NCI-H2171 (cell line): Measurements from ENCODE around the gene ZNF624.
A peak's percentile ranks its signal among the peaks of the same experiment; 100 is the strongest.
"Not testable (repeated sequence)": the region's sequence is repeated elsewhere in the genome, so short reads cannot be mapped to it uniquely, and the experiment has no call there.

Experiments used
- DNase-seq: peaks from one replicate; lab custom pipeline; 2025; lab: John Stamatoyannopoulos, UW

Gene ZNF624

DNA sequence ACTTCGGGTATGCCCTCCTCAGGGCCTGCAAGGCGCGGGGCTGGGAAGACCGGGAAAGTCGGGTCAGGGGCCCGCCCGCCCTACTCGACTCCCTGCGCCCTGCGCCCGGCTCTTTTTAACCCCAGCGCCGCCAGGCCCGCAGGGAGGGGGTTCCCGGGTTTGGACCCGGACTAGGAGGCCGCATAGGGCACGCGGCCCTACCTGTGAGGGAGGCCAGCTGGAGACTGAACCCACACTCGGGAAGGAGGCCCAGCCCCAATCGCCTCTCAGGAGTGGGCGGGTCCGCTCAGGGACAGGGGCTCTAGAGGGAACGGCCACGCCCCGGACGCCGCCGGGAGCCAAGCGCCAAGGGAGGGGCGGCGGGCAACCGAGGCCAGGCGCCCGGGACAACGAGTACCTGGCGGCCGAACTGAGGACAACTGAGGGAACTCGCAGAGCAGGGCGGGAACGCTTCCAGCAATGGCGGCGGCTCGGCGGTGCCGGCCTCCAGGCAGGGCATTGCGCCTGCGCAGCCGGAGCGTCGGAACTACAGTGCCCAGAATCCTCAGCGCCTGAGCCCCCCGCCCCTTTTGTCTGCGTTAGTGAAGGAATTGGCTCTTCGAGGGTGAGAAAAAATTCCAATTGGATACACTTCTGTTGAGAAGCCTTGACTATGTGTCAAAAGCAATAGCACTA, at the start of gene ZNF624:
Gene ZNF624, minus strand, starts transcription at position 484 of the 675 bp plus-strand sequence.
- DNase-seq, result peak; percentile 94

DNA sequence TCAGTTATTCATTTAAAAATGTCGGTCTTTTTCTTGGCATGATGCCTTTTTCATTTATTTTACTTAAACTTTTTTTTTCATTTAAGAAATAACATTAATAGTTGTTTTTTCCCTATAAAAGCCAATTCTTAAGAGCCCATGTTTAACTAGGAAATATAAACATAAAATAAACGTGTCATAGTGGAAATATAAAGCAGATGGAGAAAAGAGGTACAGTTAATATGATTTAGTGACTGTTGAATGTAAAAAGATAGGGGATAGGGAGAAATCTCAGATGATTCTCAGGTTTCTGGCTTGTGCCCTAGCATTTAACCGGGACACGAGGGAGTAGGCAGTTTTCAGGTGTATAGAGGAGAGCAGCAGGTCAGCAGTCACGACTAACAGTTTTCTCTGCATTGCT, 44.0 kb upstream of the ZNF624 start:
- not testable (repeated sequence) for DNase-seq

DNA sequence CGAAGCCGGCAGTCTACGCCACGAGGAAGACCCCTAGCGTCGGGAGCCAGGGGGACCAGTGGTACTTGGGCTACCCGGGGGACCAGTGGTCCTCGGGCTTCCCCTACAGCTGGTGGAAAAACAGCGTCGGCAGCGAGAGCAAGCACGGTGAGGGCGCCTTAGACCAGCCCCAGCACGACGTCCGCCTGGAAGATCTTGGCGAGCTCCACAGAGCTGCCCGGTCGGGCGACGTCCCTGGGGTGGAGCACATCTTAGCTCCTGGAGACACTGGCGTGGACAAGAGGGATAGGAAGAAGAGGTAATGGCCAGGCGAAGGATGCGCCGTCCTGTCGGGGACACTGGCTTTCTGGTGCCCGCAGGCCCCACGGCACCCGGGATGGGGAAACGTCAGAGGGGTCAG, 36.8 kb upstream of the ZNF624 start:
- not testable (repeated sequence) for DNase-seq

GRCh38 chr17:16689731-16690281, 36.2 kb upstream of the ZNF624 start, which contains the start of gene CCDC144A:
Gene CCDC144A (plus strand): TSS chr17:16690241. CDS start chr17:16690401, 160 bp downstream.
- DNase-seq, result not testable (repeated sequence)

GRCh38 chr17:16687151-16687550, 33.5 kb upstream of the ZNF624 start:
- DNase-seq, result not testable (repeated sequence)

GRCh38 chr17:16686019-16686418, 32.4 kb upstream of the ZNF624 start:
- not testable (repeated sequence) for DNase-seq

- not testable (repeated sequence) for DNase-seq
These were observed 29.9 kb upstream of the ZNF624 start for GRCh38 chr17:16683290-16684138.

DNA sequence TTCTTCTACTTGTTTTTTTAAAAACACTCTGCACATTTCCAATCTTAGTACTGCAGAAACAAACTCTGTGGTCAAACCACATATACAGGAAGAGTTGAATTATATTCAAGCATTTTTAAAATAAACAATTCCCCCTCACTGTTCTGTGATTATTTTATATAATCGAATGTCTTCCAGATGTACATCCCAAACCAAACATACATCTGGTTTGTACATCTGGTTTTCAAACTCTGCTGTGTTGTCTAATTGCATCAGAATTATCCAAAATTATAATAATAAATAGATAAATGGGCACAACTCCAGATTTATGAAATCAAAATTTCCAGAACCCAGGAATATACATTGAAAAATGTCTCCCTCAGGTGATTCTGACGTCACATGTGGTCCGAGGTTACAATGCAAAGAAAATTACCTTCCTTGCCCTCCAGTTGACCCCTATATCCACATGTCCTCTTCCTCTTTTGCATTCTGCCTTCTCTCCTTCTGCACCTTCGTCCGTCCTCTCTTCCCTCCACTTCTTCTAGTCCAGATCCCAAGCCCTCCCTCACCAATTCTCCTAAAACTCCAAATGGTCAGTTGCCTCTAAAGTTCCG, 23.1 kb upstream of the ZNF624 start:
- DNase-seq, result no peak

- DNase-seq, result not testable (repeated sequence)
These were observed 13.4 kb upstream of the ZNF624 start for GRCh38 chr17:16666907-16667636.

GRCh38 chr17:16666553-16666906, 12.9 kb upstream of the ZNF624 start:
- not testable (repeated sequence) for DNase-seq

DNA sequence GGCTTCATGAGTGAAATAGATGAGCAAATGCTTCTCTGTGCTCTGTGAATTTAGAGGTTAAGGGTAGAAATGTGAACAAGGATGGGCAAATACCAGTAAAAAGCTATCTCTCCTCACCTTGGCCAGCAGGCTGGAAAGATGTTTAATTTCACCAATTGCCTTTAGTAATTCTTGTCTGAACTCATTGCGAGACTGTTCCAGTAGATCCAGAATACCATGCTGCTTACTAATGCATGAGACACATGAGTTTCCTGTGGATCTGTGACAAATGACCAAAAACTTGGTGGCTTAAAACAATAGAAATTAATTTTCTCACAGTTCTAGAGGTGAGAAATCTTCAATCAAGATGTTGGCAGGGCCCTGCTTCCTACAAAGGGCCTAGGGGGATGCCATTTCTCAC, 9.3 kb upstream of the ZNF624 start:
- no peak for DNase-seq

DNA sequence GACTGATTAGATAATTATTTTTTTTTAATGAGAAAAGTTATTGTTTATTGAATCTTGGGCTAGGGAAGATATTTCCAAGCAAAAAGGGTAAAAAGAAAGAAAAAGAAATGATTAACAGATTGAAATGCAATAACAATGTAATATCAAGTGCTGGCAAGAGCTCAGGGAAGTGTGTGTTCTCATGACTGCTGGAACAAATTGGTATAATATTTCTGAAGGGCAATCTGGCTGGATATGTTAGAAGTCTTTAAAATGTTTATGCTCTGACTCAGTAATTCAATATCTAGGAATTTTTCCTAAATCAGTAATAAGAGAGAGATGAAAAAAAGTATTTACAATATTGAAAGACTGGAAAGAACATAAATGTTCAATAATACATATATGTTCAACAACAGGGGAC, 7.6 kb upstream of the ZNF624 start:
- DNase-seq, result no peak

GRCh38 chr17:16652847-16653366, 743 bp downstream of the ZNF624 start:
- no peak for DNase-seq

DNA sequence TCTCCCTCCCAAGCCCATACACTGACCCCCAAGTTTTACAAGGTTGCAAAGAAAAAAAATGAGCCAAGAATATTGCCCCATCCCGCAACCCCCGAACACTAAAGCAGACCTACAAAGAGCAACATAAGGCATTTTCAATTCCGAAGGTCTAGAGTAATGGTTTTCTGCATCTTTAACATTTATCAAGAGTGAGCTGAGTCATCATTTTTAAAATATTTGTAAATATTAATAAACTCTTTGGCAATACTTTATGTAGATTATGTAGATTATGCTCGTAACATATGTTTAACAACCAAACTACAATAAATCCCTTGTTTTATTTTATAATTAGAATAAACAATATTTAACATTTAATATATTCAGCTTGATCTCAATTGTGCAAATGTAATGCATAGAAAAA, 1.4 kb downstream of the ZNF624 start:
- DNase-seq, result no peak

GRCh38 chr17:16649585-16649984, 4.1 kb downstream of the ZNF624 start:
- DNase-seq, result no peak

DNA sequence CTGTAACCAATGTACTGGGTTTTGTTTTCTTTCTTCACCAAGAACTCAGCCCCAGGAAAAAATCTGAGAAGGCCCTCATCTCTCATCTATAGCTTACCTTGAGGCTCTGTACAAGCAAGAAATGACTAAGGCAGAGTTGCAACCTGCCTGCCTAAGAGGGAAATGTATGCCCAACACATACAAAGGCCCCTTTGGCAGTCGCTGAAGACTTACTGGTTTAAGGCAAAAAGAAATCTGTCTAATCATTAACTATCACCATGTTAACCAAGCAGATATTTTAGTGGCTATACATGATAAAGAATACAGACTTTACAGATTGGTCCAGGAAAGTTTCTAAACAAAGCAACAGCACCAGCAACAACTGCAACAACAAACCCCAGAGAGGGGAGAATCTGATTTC, 14.2 kb downstream of the ZNF624 start:
- no peak for DNase-seq

GRCh38 chr17:16623282-16623681, 30.4 kb downstream of the ZNF624 start:
- DNase-seq, result no peak

DNA sequence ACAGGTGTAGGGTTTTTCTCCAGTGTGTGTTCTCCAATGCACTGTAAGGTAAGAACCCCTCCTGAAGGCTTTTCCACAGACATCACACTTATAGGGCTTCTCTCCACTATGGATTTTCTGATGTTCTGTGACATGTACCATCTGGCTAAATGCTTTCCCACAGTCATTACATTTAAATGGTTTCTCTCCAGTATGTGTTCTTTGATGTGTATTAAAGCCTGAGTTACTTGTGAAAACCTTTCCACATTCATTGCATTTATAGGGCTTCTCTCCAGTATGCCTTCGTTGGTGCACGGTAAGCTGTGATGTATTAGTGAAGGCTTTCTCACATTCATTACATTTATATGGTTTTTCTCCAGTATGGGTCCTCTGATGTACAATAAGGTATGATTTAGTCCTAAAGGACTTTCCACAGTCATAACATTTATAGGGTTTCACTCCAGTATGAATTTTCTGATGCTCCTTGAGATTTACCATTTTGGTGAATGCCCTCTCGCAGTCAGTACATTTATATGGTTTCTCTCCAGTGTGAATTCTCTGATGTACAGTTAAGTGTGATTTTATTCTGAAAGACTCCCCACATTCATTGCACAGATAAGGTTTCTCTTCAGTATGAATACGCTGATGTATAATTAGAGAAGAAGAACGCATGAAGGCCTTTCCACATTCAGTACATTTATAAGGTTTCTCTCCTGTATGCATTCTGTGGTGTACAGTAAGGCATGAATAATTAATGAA, 30.9 kb downstream of the ZNF624 start:
- no peak for DNase-seq

DNA sequence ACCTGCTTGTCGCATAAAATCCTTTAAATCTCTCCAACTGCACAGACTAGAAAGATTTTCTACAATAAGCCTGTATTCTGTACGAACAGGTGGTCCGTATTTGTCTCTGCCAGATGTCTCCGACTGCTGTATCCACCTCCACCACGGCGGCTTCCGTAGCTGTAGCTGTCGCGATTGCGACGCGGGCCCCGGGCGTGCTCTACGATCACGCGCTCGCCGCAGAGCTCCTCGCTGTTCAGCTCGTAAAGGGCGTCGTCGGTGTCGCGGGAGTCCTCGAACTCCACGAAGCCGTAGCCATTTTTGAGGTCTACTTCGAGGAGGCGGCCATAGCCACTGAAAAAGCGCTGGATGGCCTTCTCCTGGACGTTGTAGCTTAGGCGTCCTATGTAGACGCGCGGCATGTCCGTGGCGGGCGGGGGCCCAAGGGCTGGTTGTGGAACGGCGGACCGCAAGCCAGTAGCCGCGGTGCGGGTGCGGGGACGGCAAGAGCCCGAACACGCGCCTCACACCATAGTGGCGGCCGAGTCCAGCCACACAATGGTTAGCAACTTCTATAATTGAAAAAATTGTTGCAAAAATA, 36.1 kb downstream of the ZNF624 start:
- DNase-seq, result no peak

DNA sequence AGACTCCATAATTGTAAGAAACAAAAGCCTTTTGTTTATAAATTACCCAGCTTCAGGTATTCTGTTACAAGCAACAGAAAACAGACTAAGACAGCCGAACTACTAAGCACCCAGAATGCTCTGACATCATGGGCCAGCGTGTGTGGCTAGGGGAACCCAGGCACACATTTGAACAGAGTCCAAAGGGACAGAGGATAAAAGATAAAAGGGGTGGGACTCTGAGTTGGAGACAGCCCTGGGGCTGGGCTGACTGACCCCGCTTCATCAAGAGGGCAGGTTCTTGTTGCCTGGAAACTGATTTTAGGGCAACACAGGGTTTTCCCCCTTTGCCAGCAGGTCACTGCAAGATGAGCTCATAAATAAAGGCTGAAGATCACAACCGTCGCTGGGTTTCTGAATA, 54.1 kb downstream of the ZNF624 start:
- DNase-seq, result no peak
